Measurements from ENCODE around the gene SIN3B.

SIN3B gene

GRCh38 chr19:16912780-16913179, 83.6 kb downstream of the SIN3B start:
- DNase-seq (ENCODE audit: extremely low spot score) = no peak
- CTCF ChIA-PET = no interaction called here
- TF ChIP-seq NFRKB (IDR thresholded peaks at IDR 0.05) = no peak
- no peak for TF ChIP-seq FOXM1 (IDR thresholded peaks at IDR 0.05; ENCODE audit: borderline replicate concordance)
- no peak for TF ChIP-seq ZNF384 (IDR thresholded peaks at IDR 0.05)
- no peak for TF ChIP-seq SP1 (IDR thresholded peaks at IDR 0.05)
- no peak for TF ChIP-seq TARDBP (IDR thresholded peaks at IDR 0.05)
- TF ChIP-seq LEF1 (IDR thresholded peaks at IDR 0.05; ENCODE audit: borderline replicate concordance) = no peak
- no peak for TF ChIP-seq ELF4 (IDR thresholded peaks at IDR 0.05)
- TF ChIP-seq FOXA1 (IDR thresholded peaks at IDR 0.05) = no peak
- TF ChIP-seq FOXK2 (IDR thresholded peaks at IDR 0.05) = no peak
- no peak for TF ChIP-seq BHLHE40 (IDR thresholded peaks at IDR 0.05; ENCODE audit: borderline replicate concordance)
- TF ChIP-seq SUZ12 (IDR thresholded peaks at IDR 0.05) = no peak
- TF ChIP-seq CTBP1 (IDR thresholded peaks at IDR 0.05; ENCODE audit: borderline replicate concordance) = no peak
- no peak for TF ChIP-seq L3MBTL2 (conservative IDR thresholded peaks at IDR 0.05)
- no peak for TF ChIP-seq ARNT (IDR thresholded peaks at IDR 0.05)
- no peak for TF ChIP-seq HDGF (IDR thresholded peaks at IDR 0.05; ENCODE audit: borderline replicate concordance)
- TF ChIP-seq, protein P1, sequence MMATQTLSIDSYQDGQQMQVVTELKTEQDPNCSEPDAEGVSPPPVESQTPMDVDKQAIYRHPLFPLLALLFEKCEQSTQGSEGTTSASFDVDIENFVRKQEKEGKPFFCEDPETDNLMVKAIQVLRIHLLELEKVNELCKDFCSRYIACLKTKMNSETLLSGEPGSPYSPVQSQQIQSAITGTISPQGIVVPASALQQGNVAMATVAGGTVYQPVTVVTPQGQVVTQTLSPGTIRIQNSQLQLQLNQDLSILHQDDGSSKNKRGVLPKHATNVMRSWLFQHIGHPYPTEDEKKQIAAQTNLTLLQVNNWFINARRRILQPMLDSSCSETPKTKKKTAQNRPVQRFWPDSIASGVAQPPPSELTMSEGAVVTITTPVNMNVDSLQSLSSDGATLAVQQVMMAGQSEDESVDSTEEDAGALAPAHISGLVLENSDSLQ (IDR thresholded peaks at IDR 0.05) = no peak
- POLR2A ChIA-PET = no interaction called here

DNA sequence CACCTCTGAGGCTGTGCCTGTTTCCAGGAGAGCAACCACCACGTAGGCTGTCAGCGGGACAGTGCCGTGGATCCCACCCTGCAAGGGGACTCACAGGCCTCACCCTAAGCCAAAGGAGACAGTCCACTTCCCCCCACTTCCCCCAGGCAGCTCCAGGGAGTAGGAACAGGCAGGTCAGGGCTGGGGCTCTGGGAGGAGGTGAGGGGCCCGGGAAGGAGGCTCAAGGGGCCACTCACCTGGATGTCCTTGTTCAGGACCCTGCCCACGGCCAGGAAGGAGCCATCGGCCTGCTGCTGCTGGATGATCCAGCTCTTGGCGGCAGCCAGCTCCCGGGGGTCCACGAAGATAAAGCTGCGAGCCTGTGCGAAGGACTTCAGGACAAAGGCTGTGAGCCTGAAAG, 85.2 kb downstream of the SIN3B start:
- ChIA-PET CTCF (no interaction called here), POLR2A (no interaction called here)
- TF ChIP-seq BHLHE40 (IDR thresholded peaks at IDR 0.05; ENCODE audit: borderline replicate concordance) = no peak
- no peak for TF ChIP-seq ZNF384 (IDR thresholded peaks at IDR 0.05)
- TF ChIP-seq FOXK2 (IDR thresholded peaks at IDR 0.05) = no peak
- TF ChIP-seq LEF1 (IDR thresholded peaks at IDR 0.05; ENCODE audit: borderline replicate concordance) = no peak
- no peak for TF ChIP-seq TARDBP (IDR thresholded peaks at IDR 0.05)
- no peak for TF ChIP-seq HDGF (IDR thresholded peaks at IDR 0.05; ENCODE audit: borderline replicate concordance)
- TF ChIP-seq SUZ12 (IDR thresholded peaks at IDR 0.05) = no peak
- TF ChIP-seq, protein P1 (IDR thresholded peaks at IDR 0.05) = no peak
- TF ChIP-seq NFRKB (IDR thresholded peaks at IDR 0.05) = no peak
- TF ChIP-seq SP1 (IDR thresholded peaks at IDR 0.05) = no peak
- TF ChIP-seq FOXA1 (IDR thresholded peaks at IDR 0.05) = no peak
- TF ChIP-seq FOXM1 (IDR thresholded peaks at IDR 0.05; ENCODE audit: borderline replicate concordance) = no peak
- TF ChIP-seq L3MBTL2 (conservative IDR thresholded peaks at IDR 0.05) = no peak
- TF ChIP-seq CTBP1 (IDR thresholded peaks at IDR 0.05; ENCODE audit: borderline replicate concordance) = no peak
- TF ChIP-seq ARNT (IDR thresholded peaks at IDR 0.05) = no peak
- TF ChIP-seq ELF4 (IDR thresholded peaks at IDR 0.05) = no peak
- no peak for DNase-seq (ENCODE audit: extremely low spot score)

- DNase-seq (ENCODE audit: extremely low spot score) = no peak
- ChIA-PET POLR2A (no interaction called here), CTCF (no interaction called here)
- TF ChIP-seq BHLHE40 (IDR thresholded peaks at IDR 0.05; ENCODE audit: borderline replicate concordance) (no peak), FOXK2 (IDR thresholded peaks at IDR 0.05) (no peak), SP1 (IDR thresholded peaks at IDR 0.05) (no peak), ELF4 (IDR thresholded peaks at IDR 0.05) (no peak), CTBP1 (IDR thresholded peaks at IDR 0.05; ENCODE audit: borderline replicate concordance) (no peak), FOXA1 (IDR thresholded peaks at IDR 0.05) (no peak), NFRKB (IDR thresholded peaks at IDR 0.05) (no peak), HDGF (IDR thresholded peaks at IDR 0.05; ENCODE audit: borderline replicate concordance) (no peak), FOXM1 (IDR thresholded peaks at IDR 0.05; ENCODE audit: borderline replicate concordance) (no peak), SUZ12 (IDR thresholded peaks at IDR 0.05) (no peak)
- TF ChIP-seq, protein P1 (IDR thresholded peaks at IDR 0.05) = no peak
These were observed 85.9 kb downstream of the SIN3B start for GRCh38 chr19:16915135-16915534.

- POLR2A ChIA-PET = no interaction called here
- no peak for DNase-seq (ENCODE audit: extremely low spot score)
- CTCF ChIA-PET = no interaction called here
These were observed 86.5 kb downstream of the SIN3B start for GRCh38 chr19:16915734-16916133.

GRCh38 chr19:16917401-16917800, 88.2 kb downstream of the SIN3B start:
- CTCF ChIA-PET = no interaction called here
- POLR2A ChIA-PET = no interaction called here
- TF ChIP-seq ARNT (IDR thresholded peaks at IDR 0.05) (no peak), FOXM1 (IDR thresholded peaks at IDR 0.05; ENCODE audit: borderline replicate concordance) (no peak), BHLHE40 (IDR thresholded peaks at IDR 0.05; ENCODE audit: borderline replicate concordance) (no peak), HDGF (IDR thresholded peaks at IDR 0.05; ENCODE audit: borderline replicate concordance) (no peak)

More at GRCh38 chr19:16915734-16916133, 86.5 kb downstream of the SIN3B start:
- TF ChIP-seq ARNT (IDR thresholded peaks at IDR 0.05) (no peak), LEF1 (IDR thresholded peaks at IDR 0.05; ENCODE audit: borderline replicate concordance) (no peak), FOXK2 (IDR thresholded peaks at IDR 0.05) (no peak), SP1 (IDR thresholded peaks at IDR 0.05) (no peak), CTBP1 (IDR thresholded peaks at IDR 0.05; ENCODE audit: borderline replicate concordance) (no peak), SUZ12 (IDR thresholded peaks at IDR 0.05) (no peak), L3MBTL2 (conservative IDR thresholded peaks at IDR 0.05) (no peak)

DNA sequence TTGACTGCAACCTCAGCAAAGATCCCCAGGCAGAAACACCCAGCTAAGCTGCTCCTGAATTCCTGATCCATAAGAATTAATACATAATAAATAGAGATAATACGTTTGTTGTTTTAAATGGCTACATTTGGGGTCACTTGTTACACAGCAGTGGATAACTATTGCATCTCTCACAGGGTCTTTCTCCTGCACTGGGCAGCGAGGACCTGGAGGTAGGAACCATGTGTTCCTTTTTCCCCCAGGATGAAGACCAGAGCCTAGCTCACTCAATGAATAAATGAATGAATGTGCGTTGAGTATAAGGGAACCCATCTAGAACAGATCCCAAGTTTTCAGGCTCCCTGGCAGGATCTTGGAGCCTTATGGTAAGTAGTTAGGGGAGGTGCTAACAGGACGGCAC, 90.3 kb downstream of the SIN3B start:
- TF ChIP-seq TARDBP (IDR thresholded peaks at IDR 0.05) (no peak), LEF1 (IDR thresholded peaks at IDR 0.05; ENCODE audit: borderline replicate concordance) (no peak), SP1 (IDR thresholded peaks at IDR 0.05) (no peak), FOXK2 (IDR thresholded peaks at IDR 0.05) (no peak), L3MBTL2 (conservative IDR thresholded peaks at IDR 0.05) (no peak), SUZ12 (IDR thresholded peaks at IDR 0.05) (no peak), ZNF384 (IDR thresholded peaks at IDR 0.05) (no peak), HDGF (IDR thresholded peaks at IDR 0.05; ENCODE audit: borderline replicate concordance) (no peak), CTBP1 (IDR thresholded peaks at IDR 0.05; ENCODE audit: borderline replicate concordance) (no peak), FOXA1 (IDR thresholded peaks at IDR 0.05) (no peak), NFRKB (IDR thresholded peaks at IDR 0.05) (no peak), ARNT (IDR thresholded peaks at IDR 0.05) (no peak), BHLHE40 (IDR thresholded peaks at IDR 0.05; ENCODE audit: borderline replicate concordance) (no peak)
- TF ChIP-seq, protein P1 (IDR thresholded peaks at IDR 0.05) = no peak
- no peak for DNase-seq (ENCODE audit: extremely low spot score)
- ChIA-PET CTCF (no interaction called here), POLR2A (no interaction called here)

More at GRCh38 chr19:16917401-16917800, 88.2 kb downstream of the SIN3B start:
- no peak for DNase-seq (ENCODE audit: extremely low spot score)
